ENCODE results near the gene ZIC4. TPM values are rescaled to one million over a fixed set of nuclear protein-coding genes. Genes with fewer than 3 reads are reported as not detected.

ZIC4 gene
- total RNA-seq, 1 donor = not detected

DNA sequence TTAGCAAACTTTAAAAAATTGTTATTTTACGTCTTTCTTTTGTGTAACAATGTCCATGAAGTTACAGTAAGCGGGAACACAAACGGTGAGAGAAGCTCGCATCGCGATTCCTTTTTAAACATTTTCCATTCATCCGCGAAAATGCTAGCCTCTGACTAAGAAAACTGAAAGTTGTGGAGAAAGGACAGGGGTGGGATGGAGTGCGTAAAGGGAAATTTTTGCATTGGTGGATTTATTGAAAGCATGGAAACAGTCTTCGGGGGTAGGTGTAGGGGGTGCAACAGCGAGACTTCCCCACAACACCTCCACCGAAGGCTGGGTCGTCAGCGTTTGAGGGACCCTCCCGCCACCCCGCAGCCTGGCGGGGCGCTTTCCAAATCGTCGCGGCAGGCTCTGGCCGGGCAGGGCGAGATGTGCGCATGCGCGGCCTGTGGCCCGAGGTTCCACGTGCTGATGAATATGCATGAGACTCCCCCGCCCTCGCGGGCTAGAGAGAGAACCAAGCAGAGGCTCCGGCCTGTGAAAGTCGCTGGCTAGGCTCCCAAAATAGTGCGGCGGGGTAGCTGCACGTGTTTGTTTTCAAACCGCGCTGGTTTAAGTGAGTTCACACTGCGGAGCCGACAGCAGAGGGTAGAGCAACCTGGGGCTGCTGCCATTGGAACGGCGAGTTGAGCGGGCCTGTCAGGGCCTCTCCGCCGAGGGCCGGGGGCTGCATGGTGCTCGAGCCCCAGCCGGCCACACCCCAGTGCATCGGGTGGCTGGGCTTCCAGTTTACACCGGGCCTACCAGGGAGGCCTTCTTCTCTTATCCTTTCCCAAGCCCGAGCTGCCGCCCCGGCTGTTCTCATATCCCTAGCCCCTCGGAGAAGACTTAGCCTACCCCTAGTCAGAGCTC is 12.7 kb upstream of the ZIC4 start:
- TF ChIP-seq, protein P1, sequence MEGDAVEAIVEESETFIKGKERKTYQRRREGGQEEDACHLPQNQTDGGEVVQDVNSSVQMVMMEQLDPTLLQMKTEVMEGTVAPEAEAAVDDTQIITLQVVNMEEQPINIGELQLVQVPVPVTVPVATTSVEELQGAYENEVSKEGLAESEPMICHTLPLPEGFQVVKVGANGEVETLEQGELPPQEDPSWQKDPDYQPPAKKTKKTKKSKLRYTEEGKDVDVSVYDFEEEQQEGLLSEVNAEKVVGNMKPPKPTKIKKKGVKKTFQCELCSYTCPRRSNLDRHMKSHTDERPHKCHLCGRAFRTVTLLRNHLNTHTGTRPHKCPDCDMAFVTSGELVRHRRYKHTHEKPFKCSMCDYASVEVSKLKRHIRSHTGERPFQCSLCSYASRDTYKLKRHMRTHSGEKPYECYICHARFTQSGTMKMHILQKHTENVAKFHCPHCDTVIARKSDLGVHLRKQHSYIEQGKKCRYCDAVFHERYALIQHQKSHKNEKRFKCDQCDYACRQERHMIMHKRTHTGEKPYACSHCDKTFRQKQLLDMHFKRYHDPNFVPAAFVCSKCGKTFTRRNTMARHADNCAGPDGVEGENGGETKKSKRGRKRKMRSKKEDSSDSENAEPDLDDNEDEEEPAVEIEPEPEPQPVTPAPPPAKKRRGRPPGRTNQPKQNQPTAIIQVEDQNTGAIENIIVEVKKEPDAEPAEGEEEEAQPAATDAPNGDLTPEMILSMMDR (IDR thresholded peaks at IDR 0.05; ENCODE audit: insufficient read depth, low read depth, low read length) = no peak
- no peak for DNase-seq (ENCODE audit: low read depth)
- H3K4me3 ChIP-seq (ENCODE audit: low read depth, low read length) = peak overlapping the region; percentile 24

GRCh38 chr3:147418371-147418781 is 12.0 kb upstream of the ZIC4 start:
- H3K4me3 ChIP-seq (ENCODE audit: low read depth, low read length) = no peak overlapping the region
- TF ChIP-seq, protein P1 (IDR thresholded peaks at IDR 0.05; ENCODE audit: insufficient read depth, low read depth, low read length) = no peak
- no peak for DNase-seq (ENCODE audit: low read depth)

GRCh38 chr3:147417551-147418295 is 11.4 kb upstream of the ZIC4 start:
- no peak for DNase-seq (ENCODE audit: low read depth)
- TF ChIP-seq, protein P1 (IDR thresholded peaks at IDR 0.05; ENCODE audit: insufficient read depth, low read depth, low read length) = no peak

DNA sequence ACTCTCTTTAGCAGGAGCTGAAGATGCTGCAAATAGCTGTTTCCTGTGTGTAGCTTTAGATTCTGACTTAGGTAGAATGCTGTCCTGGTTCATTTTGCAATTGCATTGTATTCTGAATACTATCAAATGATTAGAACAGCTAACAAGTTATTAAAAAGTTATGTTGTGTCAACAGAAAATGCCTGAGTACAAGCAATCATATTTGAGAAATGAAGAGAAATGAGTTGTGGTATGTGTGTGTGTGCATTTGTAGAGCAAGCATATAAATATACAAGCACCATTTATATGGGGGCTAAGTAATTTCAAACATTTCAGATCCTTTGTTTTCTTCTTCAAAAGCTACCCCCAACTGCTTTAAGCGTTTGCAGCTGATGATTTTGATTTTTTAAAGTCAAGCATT is 10.6 kb upstream of the ZIC4 start:
- TF ChIP-seq, protein P1 (IDR thresholded peaks at IDR 0.05; ENCODE audit: insufficient read depth, low read depth, low read length) = no peak

More at GRCh38 chr3:147417551-147418295, 11.4 kb upstream of the ZIC4 start:
- H3K4me3 ChIP-seq (ENCODE audit: low read depth, low read length) = no peak overlapping the region

GRCh38 chr3:147415874-147416273 is 9.5 kb upstream of the ZIC4 start:
- TF ChIP-seq, protein P1 (IDR thresholded peaks at IDR 0.05; ENCODE audit: insufficient read depth, low read depth, low read length) = no peak
- no peak overlapping the region for H3K4me3 ChIP-seq (ENCODE audit: low read depth, low read length)
- no peak for DNase-seq (ENCODE audit: low read depth)

More for the DNA sequence above, 10.6 kb upstream of the ZIC4 start:
- H3K4me3 ChIP-seq (ENCODE audit: low read depth, low read length) = no peak overlapping the region
- no peak for DNase-seq (ENCODE audit: low read depth)

- TF ChIP-seq, protein P1 (IDR thresholded peaks at IDR 0.05; ENCODE audit: insufficient read depth, low read depth, low read length) = no peak
- no peak overlapping the region for H3K4me3 ChIP-seq (ENCODE audit: low read depth, low read length)
- DNase-seq (ENCODE audit: low read depth) = no peak
These were observed 8.9 kb upstream of the ZIC4 start for GRCh38 chr3:147415286-147415685.
